GM23248 (cell line): ENCODE results near the gene TNFSF8.

Experiments
- EZH2 ChIP-seq: fragments of 200-600 bp; sonication (generic); IDR thresholded peaks from 2 replicates; pipeline ENCODE4 v1.6.1; 2018; ENCODE audit warnings: antibody characterized with exemption, mild to moderate bottlenecking; ENCODE audit not compliant: insufficient read depth, poor library complexity, severe bottlenecking
- EZH2phosphoT487 ChIP-seq: fragments of 200-600 bp; sonication (generic); IDR thresholded peaks from 2 replicates; pipeline ENCODE4 v1.6.1; 2018; ENCODE audit warnings: antibody characterized with exemption, moderate library complexity, mild to moderate bottlenecking, low read depth; ENCODE audit not compliant: insufficient read depth

DNA sequence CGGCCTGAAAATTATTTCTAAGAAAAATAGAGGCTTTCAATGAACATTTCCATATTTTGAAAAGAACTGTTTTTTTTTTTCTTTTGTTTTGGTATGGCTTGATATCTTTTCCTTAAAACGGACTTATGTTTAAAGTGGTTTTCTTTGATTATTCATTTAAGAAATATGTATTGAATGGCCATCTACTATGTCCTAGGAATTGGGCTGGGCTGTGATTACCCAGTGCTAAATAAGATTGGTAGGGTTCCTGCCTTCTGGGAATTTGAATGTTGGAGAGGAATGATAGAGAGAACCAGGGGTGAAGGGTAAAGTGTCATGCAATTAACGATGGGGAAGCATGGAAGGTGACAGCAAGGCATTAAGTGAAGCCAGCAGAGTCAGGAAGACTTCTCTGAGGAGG, 33.2 kb downstream of the TNFSF8 start:
- TF ChIP-seq EZH2 = no peak
- TF ChIP-seq EZH2phosphoT487 = no peak
